ENCODE results near the gene FAM151B. TPM values are rescaled to one million over a fixed set of nuclear protein-coding genes. Genes with fewer than 3 reads are reported as not detected.

FAM151B gene
- total RNA-seq, 1 experiment from 2014 or later = 0.94 TPM

DNA sequence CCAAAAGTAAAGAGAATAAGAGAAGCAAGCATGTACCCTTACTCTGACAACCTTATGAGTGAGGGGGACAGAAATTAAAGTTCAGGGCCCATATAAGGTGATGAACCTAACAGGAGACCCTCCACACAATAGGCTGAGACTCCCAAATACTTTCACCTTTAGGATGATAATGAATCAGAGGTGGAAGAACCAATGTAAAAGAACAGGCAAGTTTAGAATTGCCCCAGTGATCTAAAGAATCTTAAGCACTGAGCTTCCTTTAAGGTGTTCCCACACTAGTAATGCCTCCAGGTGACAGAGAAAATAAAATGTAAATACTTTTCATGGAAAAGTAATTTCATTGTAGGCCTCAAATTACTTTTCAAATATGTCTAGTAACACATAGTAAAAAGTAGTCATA is 8.2 kb upstream of the FAM151B start:
- H3K4me3 Mint-ChIP-seq = no peak overlapping the region
- H3K27me3 Mint-ChIP-seq (ENCODE audit: low read depth) = no peaks in the 10 kb centered on the region
- H3K27ac Mint-ChIP-seq = peak overlapping the region; percentile 67
- peaks cover 25% of the 10 kb centered on the region for H3K9me3 Mint-ChIP-seq
- DNase-seq (ENCODE audit: low spot score) (no peak), ATAC-seq (peak; percentile 64)
- peaks cover 42% of the 10 kb centered on the region for H3K36me3 Mint-ChIP-seq
- CTCF ChIA-PET = interaction anchor here (0.8 to 2.2 kb wide), 3 partner anchors 109 to 151 kb away, joined by 4 to 6 read pairs (median 4); no protein-coding TSS in a partner anchor
- POLR2A ChIA-PET = no interaction called here
- H3K4me1 Mint-ChIP-seq = peaks cover 19% of the 10 kb centered on the region
- no peak for TF ChIP-seq PRRX2 (CRISPR knock-in tag; IDR thresholded peaks at IDR 0.05)
- TF ChIP-seq CREM (CRISPR knock-in tag; IDR thresholded peaks at IDR 0.05) = no peak
- TF ChIP-seq EMX1 (CRISPR knock-in tag; IDR thresholded peaks at IDR 0.05) = no peak
- TF ChIP-seq NFYB (CRISPR knock-in tag; conservative IDR thresholded peaks at IDR 0.05; ENCODE audit: low read depth) = no peak
- TF ChIP-seq USF1 (CRISPR knock-in tag; IDR thresholded peaks at IDR 0.05) = no peak
- no peak for TF ChIP-seq JAZF1 (CRISPR knock-in tag; IDR thresholded peaks at IDR 0.05)
- TF ChIP-seq, protein P1, sequence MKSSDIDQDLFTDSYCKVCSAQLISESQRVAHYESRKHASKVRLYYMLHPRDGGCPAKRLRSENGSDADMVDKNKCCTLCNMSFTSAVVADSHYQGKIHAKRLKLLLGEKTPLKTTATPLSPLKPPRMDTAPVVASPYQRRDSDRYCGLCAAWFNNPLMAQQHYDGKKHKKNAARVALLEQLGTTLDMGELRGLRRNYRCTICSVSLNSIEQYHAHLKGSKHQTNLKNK (CRISPR knock-in tag; IDR thresholded peaks at IDR 0.05) = no peak
- TF ChIP-seq, protein P2, sequence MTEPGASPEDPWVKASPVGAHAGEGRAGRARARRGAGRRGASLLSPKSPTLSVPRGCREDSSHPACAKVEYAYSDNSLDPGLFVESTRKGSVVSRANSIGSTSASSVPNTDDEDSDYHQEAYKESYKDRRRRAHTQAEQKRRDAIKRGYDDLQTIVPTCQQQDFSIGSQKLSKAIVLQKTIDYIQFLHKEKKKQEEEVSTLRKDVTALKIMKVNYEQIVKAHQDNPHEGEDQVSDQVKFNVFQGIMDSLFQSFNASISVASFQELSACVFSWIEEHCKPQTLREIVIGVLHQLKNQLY (CRISPR knock-in tag; IDR thresholded peaks at IDR 0.05) = no peak
- no peak for TF ChIP-seq OVOL2 (CRISPR knock-in tag; IDR thresholded peaks at IDR 0.05; ENCODE audit: borderline replicate concordance)
- TF ChIP-seq MXD4 (CRISPR knock-in tag; IDR thresholded peaks at IDR 0.05; ENCODE audit: borderline replicate concordance) = no peak
- TF ChIP-seq, protein P3, sequence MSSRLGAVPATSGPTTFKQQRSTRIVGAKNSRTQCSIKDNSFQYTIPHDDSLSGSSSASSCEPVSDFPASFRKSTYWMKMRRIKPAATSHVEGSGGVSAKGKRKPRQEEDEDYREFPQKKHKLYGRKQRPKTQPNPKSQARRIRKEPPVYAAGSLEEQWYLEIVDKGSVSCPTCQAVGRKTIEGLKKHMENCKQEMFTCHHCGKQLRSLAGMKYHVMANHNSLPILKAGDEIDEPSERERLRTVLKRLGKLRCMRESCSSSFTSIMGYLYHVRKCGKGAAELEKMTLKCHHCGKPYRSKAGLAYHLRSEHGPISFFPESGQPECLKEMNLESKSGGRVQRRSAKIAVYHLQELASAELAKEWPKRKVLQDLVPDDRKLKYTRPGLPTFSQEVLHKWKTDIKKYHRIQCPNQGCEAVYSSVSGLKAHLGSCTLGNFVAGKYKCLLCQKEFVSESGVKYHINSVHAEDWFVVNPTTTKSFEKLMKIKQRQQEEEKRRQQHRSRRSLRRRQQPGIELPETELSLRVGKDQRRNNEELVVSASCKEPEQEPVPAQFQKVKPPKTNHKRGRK (CRISPR knock-in tag; IDR thresholded peaks at IDR 0.05; ENCODE audit: borderline replicate concordance) = no peak
- no peak for TF ChIP-seq AR (CRISPR knock-in tag; IDR thresholded peaks at IDR 0.05)
- no peak for TF ChIP-seq ZNF219 (CRISPR knock-in tag; IDR thresholded peaks at IDR 0.05; ENCODE audit: borderline replicate concordance)
- TF ChIP-seq ZNF232 (CRISPR knock-in tag; IDR thresholded peaks at IDR 0.05) = no peak
- TF ChIP-seq, protein P4, sequence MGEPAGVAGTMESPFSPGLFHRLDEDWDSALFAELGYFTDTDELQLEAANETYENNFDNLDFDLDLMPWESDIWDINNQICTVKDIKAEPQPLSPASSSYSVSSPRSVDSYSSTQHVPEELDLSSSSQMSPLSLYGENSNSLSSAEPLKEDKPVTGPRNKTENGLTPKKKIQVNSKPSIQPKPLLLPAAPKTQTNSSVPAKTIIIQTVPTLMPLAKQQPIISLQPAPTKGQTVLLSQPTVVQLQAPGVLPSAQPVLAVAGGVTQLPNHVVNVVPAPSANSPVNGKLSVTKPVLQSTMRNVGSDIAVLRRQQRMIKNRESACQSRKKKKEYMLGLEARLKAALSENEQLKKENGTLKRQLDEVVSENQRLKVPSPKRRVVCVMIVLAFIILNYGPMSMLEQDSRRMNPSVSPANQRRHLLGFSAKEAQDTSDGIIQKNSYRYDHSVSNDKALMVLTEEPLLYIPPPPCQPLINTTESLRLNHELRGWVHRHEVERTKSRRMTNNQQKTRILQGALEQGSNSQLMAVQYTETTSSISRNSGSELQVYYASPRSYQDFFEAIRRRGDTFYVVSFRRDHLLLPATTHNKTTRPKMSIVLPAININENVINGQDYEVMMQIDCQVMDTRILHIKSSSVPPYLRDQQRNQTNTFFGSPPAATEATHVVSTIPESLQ (CRISPR knock-in tag; IDR thresholded peaks at IDR 0.05) = no peak
- TF ChIP-seq ZNF423 (CRISPR knock-in tag; IDR thresholded peaks at IDR 0.05) = no peak
- no peak for TF ChIP-seq ZNF416 (CRISPR knock-in tag; IDR thresholded peaks at IDR 0.05)
- TF ChIP-seq IRF2 (CRISPR knock-in tag; IDR thresholded peaks at IDR 0.05; ENCODE audit: borderline replicate concordance, low read depth) = no peak
- TF ChIP-seq, protein P5, sequence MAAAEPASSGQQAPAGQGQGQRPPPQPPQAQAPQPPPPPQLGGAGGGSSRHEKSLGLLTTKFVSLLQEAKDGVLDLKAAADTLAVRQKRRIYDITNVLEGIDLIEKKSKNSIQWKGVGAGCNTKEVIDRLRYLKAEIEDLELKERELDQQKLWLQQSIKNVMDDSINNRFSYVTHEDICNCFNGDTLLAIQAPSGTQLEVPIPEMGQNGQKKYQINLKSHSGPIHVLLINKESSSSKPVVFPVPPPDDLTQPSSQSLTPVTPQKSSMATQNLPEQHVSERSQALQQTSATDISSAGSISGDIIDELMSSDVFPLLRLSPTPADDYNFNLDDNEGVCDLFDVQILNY (CRISPR knock-in tag; IDR thresholded peaks at IDR 0.05) = no peak
